ENCODE measurements around the gene EPHB6.

Gene EPHB6

GRCh38 chr7:142812437-142813215, 42.2 kb upstream of the EPHB6 start:
- no peaks in the 10 kb centered on the region for H3K9me3 ChIP-seq (ENCODE audit: control insufficient read depth in 2 of 2, low read length in 2 of 2)
- no peaks in the 10 kb centered on the region for H3K36me3 ChIP-seq (ENCODE audit: control insufficient read depth in 2 of 2, insufficient read depth in 2 of 2, low read length in 2 of 2)
- no peak overlapping the region for H3K4me3 ChIP-seq (ENCODE audit: low read length in 2 of 2)
- no peak overlapping the region for H3K27ac ChIP-seq (ENCODE audit: low read length)
- no peaks in the 10 kb centered on the region for H3K4me1 ChIP-seq (ENCODE audit: control insufficient read depth, insufficient read depth, low read length)
- H3K9ac ChIP-seq (ENCODE audit: low read length in 2 of 2): no peak overlapping the region
- H3K27me3 ChIP-seq (ENCODE audit: control insufficient read depth in 1 of 2, insufficient read depth in 2 of 2, low read length in 2 of 2): peaks cover 10 to 27% of the 10 kb centered on the region in 2 donors

- no peak overlapping the region for H3K9ac ChIP-seq (ENCODE audit: low read length in 2 of 2)
- H3K27ac ChIP-seq (ENCODE audit: low read length): no peak overlapping the region
- H3K9me3 ChIP-seq (ENCODE audit: control insufficient read depth in 2 of 2, low read length in 2 of 2): no peaks in the 10 kb centered on the region
- no peak overlapping the region for H3K4me3 ChIP-seq (ENCODE audit: low read length in 2 of 2)
- H3K36me3 ChIP-seq (ENCODE audit: control insufficient read depth in 2 of 2, insufficient read depth in 2 of 2, low read length in 2 of 2): no peaks in the 10 kb centered on the region
- H3K4me1 ChIP-seq (ENCODE audit: control insufficient read depth, insufficient read depth, low read length): no peaks in the 10 kb centered on the region
- peaks cover 10 to 27% of the 10 kb centered on the region in 2 donors for H3K27me3 ChIP-seq (ENCODE audit: control insufficient read depth in 1 of 2, insufficient read depth in 2 of 2, low read length in 2 of 2)
Observed at GRCh38 chr7:142813226-142813625, 41.6 kb upstream of the EPHB6 start.

GRCh38 chr7:142813699-142814098, 41.2 kb upstream of the EPHB6 start:
- Histone ChIP-seq H3K4me3 (ENCODE audit: low read length in 2 of 2) (no peak overlapping the region), H3K27ac (ENCODE audit: low read length) (no peak overlapping the region), H3K9ac (ENCODE audit: low read length in 2 of 2) (no peak overlapping the region), H3K9me3 (ENCODE audit: control insufficient read depth in 2 of 2, low read length in 2 of 2) (no peaks in the 10 kb centered on the region), H3K27me3 (ENCODE audit: control insufficient read depth in 1 of 2, insufficient read depth in 2 of 2, low read length in 2 of 2) (peaks cover 10 to 26% of the 10 kb centered on the region in 2 donors), H3K36me3 (ENCODE audit: control insufficient read depth in 2 of 2, insufficient read depth in 2 of 2, low read length in 2 of 2) (no peaks in the 10 kb centered on the region), H3K4me1 (ENCODE audit: control insufficient read depth, insufficient read depth, low read length) (no peaks in the 10 kb centered on the region)

GRCh38 chr7:142814451-142814850, 40.4 kb upstream of the EPHB6 start:
- H3K4me3 ChIP-seq (ENCODE audit: low read length in 2 of 2): no peak overlapping the region
- peaks cover 12 to 23% of the 10 kb centered on the region in 2 donors for H3K27me3 ChIP-seq (ENCODE audit: control insufficient read depth in 1 of 2, insufficient read depth in 2 of 2, low read length in 2 of 2)
- H3K9ac ChIP-seq (ENCODE audit: low read length in 2 of 2): no peak overlapping the region
- no peak overlapping the region for H3K27ac ChIP-seq (ENCODE audit: low read length)
- H3K9me3 ChIP-seq (ENCODE audit: control insufficient read depth in 2 of 2, low read length in 2 of 2): no peaks in the 10 kb centered on the region
- no peaks in the 10 kb centered on the region for H3K4me1 ChIP-seq (ENCODE audit: control insufficient read depth, insufficient read depth, low read length)
- no peaks in the 10 kb centered on the region for H3K36me3 ChIP-seq (ENCODE audit: control insufficient read depth in 2 of 2, insufficient read depth in 2 of 2, low read length in 2 of 2)

- no peak overlapping the region for H3K9ac ChIP-seq (ENCODE audit: low read length in 2 of 2)
- no peaks in the 10 kb centered on the region for H3K4me1 ChIP-seq (ENCODE audit: control insufficient read depth, insufficient read depth, low read length)
- H3K9me3 ChIP-seq (ENCODE audit: control insufficient read depth in 2 of 2, low read length in 2 of 2): no peaks in the 10 kb centered on the region
- no peak overlapping the region for H3K27ac ChIP-seq (ENCODE audit: low read length)
- H3K36me3 ChIP-seq (ENCODE audit: control insufficient read depth in 2 of 2, insufficient read depth in 2 of 2, low read length in 2 of 2): no peaks in the 10 kb centered on the region
- peaks cover 14 to 23% of the 10 kb centered on the region in 2 donors for H3K27me3 ChIP-seq (ENCODE audit: control insufficient read depth in 1 of 2, insufficient read depth in 2 of 2, low read length in 2 of 2)
- H3K4me3 ChIP-seq (ENCODE audit: low read length in 2 of 2): no peak overlapping the region
Observed at GRCh38 chr7:142815134-142815533, 39.7 kb upstream of the EPHB6 start.

- Histone ChIP-seq H3K4me1 (ENCODE audit: control insufficient read depth, insufficient read depth, low read length) (no peaks in the 10 kb centered on the region), H3K9me3 (ENCODE audit: control insufficient read depth in 2 of 2, low read length in 2 of 2) (no peaks in the 10 kb centered on the region), H3K27ac (ENCODE audit: low read length) (no peak overlapping the region), H3K27me3 (ENCODE audit: control insufficient read depth in 1 of 2, insufficient read depth in 2 of 2, low read length in 2 of 2) (peaks cover 11 to 19% of the 10 kb centered on the region in 2 donors), H3K36me3 (ENCODE audit: control insufficient read depth in 2 of 2, insufficient read depth in 2 of 2, low read length in 2 of 2) (no peaks in the 10 kb centered on the region), H3K9ac (ENCODE audit: low read length in 2 of 2) (no peak overlapping the region), H3K4me3 (ENCODE audit: low read length in 2 of 2) (no peak overlapping the region)
Observed at GRCh38 chr7:142817506-142817905, 37.4 kb upstream of the EPHB6 start.

- Histone ChIP-seq H3K27me3 (ENCODE audit: control insufficient read depth in 1 of 2, insufficient read depth in 2 of 2, low read length in 2 of 2) (peaks cover 6 to 7% of the 10 kb centered on the region in 2 donors), H3K36me3 (ENCODE audit: control insufficient read depth in 2 of 2, insufficient read depth in 2 of 2, low read length in 2 of 2) (no peaks in the 10 kb centered on the region), H3K4me1 (ENCODE audit: control insufficient read depth, insufficient read depth, low read length) (no peaks in the 10 kb centered on the region), H3K27ac (ENCODE audit: low read length) (no peak overlapping the region), H3K9me3 (ENCODE audit: control insufficient read depth in 2 of 2, low read length in 2 of 2) (no peaks in the 10 kb centered on the region), H3K4me3 (ENCODE audit: low read length in 2 of 2) (no peak overlapping the region), H3K9ac (ENCODE audit: low read length in 2 of 2) (no peak overlapping the region)
Observed at GRCh38 chr7:142819530-142819929, 35.3 kb upstream of the EPHB6 start.

- Histone ChIP-seq H3K36me3 (ENCODE audit: control insufficient read depth in 2 of 2, insufficient read depth in 2 of 2, low read length in 2 of 2) (no peaks in the 10 kb centered on the region), H3K27ac (ENCODE audit: low read length) (no peak overlapping the region), H3K4me1 (ENCODE audit: control insufficient read depth, insufficient read depth, low read length) (no peaks in the 10 kb centered on the region), H3K9me3 (ENCODE audit: control insufficient read depth in 2 of 2, low read length in 2 of 2) (no peaks in the 10 kb centered on the region), H3K4me3 (ENCODE audit: low read length in 2 of 2) (no peak overlapping the region), H3K27me3 (ENCODE audit: control insufficient read depth in 1 of 2, insufficient read depth in 2 of 2, low read length in 2 of 2) (peaks cover 0 to 4% of the 10 kb centered on the region in 2 donors), H3K9ac (ENCODE audit: low read length in 2 of 2) (no peak overlapping the region)
Observed at GRCh38 chr7:142822714-142823113, 32.2 kb upstream of the EPHB6 start.

GRCh38 chr7:142827951-142828500, 26.9 kb upstream of the EPHB6 start:
- no peak overlapping the region for H3K9ac ChIP-seq (ENCODE audit: low read length in 2 of 2)
- H3K4me1 ChIP-seq (ENCODE audit: control insufficient read depth, insufficient read depth, low read length): no peaks in the 10 kb centered on the region
- H3K4me3 ChIP-seq (ENCODE audit: low read length in 2 of 2): no peak overlapping the region
- H3K9me3 ChIP-seq (ENCODE audit: control insufficient read depth in 2 of 2, low read length in 2 of 2): no peaks in the 10 kb centered on the region
- no peak overlapping the region for H3K27ac ChIP-seq (ENCODE audit: low read length)
- peaks cover 0 to 4% of the 10 kb centered on the region in 2 donors for H3K27me3 ChIP-seq (ENCODE audit: control insufficient read depth in 1 of 2, insufficient read depth in 2 of 2, low read length in 2 of 2)
- no peaks in the 10 kb centered on the region for H3K36me3 ChIP-seq (ENCODE audit: control insufficient read depth in 2 of 2, insufficient read depth in 2 of 2, low read length in 2 of 2)

- no peaks in the 10 kb centered on the region for H3K4me1 ChIP-seq (ENCODE audit: control insufficient read depth, insufficient read depth, low read length)
- no peak overlapping the region for H3K27ac ChIP-seq (ENCODE audit: low read length)
- no peak overlapping the region for H3K9ac ChIP-seq (ENCODE audit: low read length in 2 of 2)
- no peak overlapping the region for H3K4me3 ChIP-seq (ENCODE audit: low read length in 2 of 2)
- H3K36me3 ChIP-seq (ENCODE audit: control insufficient read depth in 2 of 2, insufficient read depth in 2 of 2, low read length in 2 of 2): no peaks in the 10 kb centered on the region
- H3K27me3 ChIP-seq (ENCODE audit: control insufficient read depth in 1 of 2, insufficient read depth in 2 of 2, low read length in 2 of 2): peaks cover 0 to 4% of the 10 kb centered on the region in 2 donors
- H3K9me3 ChIP-seq (ENCODE audit: control insufficient read depth in 2 of 2, low read length in 2 of 2): no peaks in the 10 kb centered on the region
Observed at GRCh38 chr7:142832417-142832816, 22.5 kb upstream of the EPHB6 start.

All from stomach smooth muscle (tissue), 2 donors.